GM12873 (cell line): Measurements from ENCODE around the gene CFAP107.

Experiments
- CTCF ChIP-seq: IDR thresholded peaks from 2 replicates; pipeline ENCODE4 v1.5.1; 2012; ENCODE audit warnings: low read depth, mild to moderate bottlenecking, moderate library complexity, low read length, control low read depth; ENCODE audit not compliant: insufficient read depth; ENCODE audit errors: missing control alignments

The CFAP107 gene

GRCh38 chr1:12709696-12710095 is 36.3 kb upstream of the CFAP107 start:
- TF ChIP-seq CTCF, result no peak

DNA sequence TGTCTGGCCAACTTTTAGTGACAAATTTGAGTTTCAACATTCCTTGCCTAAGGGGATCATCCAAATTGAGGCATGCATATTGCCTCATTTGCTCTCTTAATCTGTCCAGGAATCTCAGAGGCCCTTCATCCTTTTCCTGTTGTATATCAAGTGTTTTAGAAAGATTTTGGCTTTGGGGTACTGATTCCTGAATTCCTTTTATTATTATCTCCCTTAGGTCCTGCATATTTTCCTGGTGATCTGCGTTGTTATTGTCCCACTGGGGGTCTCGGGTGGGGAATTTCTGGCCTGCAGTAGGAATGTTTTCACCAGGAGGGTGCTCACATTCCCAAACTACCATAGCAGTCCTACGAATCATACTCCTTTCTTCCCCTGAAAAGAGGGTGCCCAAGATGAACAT is 34.5 kb upstream of the CFAP107 start:
- no peak for TF ChIP-seq CTCF

- no peak for TF ChIP-seq CTCF
Measured at GRCh38 chr1:12712076-12712475, 33.9 kb upstream of the CFAP107 start.

DNA sequence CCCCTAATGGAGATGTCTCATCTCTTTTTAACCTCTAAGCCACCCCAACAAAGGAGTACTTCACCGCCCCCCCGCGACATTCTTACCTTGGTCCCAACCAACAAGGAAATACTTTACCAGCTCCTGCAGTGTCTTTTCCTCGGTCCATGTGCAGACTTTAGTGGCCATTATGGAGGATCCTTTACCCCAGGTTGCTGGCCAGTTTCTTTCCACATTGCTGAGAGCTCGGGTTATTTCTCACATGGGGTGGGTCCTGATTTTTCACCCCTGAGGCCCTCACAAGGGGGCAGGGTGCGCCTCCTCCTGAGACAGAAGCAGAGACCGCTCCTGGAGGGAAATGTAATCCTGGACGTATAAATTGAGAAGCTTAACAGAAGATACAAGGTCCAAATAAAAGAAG is 33.1 kb upstream of the CFAP107 start:
- no peak for TF ChIP-seq CTCF

DNA sequence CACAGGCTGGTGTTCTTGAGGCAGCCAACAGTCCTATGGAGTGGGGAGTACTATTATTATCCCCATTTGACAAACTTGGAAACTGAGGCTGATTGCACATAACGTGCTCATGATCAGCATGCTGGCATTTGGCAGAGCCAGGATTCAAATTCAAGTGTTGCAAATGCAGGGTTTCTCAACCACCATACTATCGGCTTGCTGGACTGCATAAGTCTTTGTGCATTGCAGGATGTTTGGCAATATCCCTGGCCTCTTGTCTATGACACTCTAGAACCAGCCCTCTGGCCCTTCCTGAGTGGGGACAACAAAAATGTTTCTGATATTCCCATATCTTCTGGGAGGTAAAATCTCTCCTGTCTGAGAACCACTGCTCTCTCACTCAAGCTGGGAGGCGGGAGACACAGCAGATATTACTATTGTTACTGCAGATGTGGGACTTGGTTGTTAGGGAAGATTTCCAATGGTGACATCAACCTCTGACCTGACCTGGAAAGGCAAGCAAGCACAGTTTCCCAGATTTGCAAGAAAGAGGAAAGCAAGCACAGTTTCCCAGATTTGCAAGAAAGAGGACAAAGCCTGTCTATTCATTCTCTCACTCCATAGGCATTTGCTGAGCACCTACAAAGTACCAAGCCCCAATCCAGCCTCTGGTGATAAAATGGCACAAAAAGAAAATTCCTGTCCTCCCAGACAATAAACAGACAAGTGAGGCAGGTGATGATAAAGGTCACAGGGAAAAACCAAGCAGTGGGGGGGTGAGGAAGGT is 31.1 kb upstream of the CFAP107 start:
- TF ChIP-seq CTCF, result no peak

GRCh38 chr1:12715896-12716437 is 30.0 kb upstream of the CFAP107 start, which contains the start of gene AADACL3:
TSS of gene AADACL3 (plus strand) at chr1:12716110. CDS start at chr1:12716177, 67 bp downstream.
- no peak for TF ChIP-seq CTCF

DNA sequence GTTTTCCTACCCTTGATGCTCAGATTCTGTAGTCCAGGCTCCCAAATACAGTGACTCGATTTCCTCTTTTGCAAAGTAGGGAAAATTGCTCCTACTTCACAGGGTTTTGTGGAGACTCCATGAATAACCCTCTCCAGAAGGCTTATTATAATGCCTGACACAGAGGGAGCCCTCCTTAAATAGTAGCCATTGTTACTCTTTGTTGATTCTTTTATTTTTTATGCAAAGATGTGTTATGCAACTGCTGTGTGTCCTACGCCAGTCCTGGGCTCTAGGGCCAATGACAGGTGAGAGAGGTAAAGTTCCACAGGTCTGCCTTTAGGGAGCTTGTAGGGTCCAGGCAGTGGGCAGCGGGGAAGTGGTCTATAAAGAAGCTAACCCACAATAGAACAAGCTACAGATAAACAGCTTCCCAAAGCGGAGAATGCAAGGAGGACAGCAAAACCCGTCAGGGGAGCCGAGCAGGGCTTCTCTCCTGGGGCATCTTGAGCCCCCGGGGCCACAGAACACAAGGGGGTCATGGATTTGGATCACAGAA is 28.6 kb upstream of the CFAP107 start:
- no peak for TF ChIP-seq CTCF
